Retina (tissue), 1 donor: ENCODE measurements around the gene SOX4.

Experiments used
- DNase-seq: peaks from one replicate; pipeline ENCODE4 v3.0.0-alpha.2; 2016

Gene SOX4

GRCh38 chr6:21615504-21615903 lies 22.0 kb downstream of the SOX4 start:
- no peak for DNase-seq

GRCh38 chr6:21616005-21616404 lies 22.5 kb downstream of the SOX4 start:
- DNase-seq: no peak

GRCh38 chr6:21625642-21626041 lies 32.1 kb downstream of the SOX4 start:
- DNase-seq: no peak

GRCh38 chr6:21626756-21627155 lies 33.2 kb downstream of the SOX4 start:
- no peak for DNase-seq

- DNase-seq: no peak
These were observed 34.6 kb downstream of the SOX4 start for GRCh38 chr6:21628160-21628559.

GRCh38 chr6:21633511-21634109 lies 40.1 kb downstream of the SOX4 start:
- no peak for DNase-seq

GRCh38 chr6:21634582-21634981 lies 41.0 kb downstream of the SOX4 start:
- no peak for DNase-seq

- no peak for DNase-seq
These were observed 43.3 kb downstream of the SOX4 start for GRCh38 chr6:21636876-21637275.

- DNase-seq: no peak
These were observed 45.8 kb downstream of the SOX4 start for GRCh38 chr6:21639316-21639715.
